AG04450 (cell line): ENCODE data around the gene INPP5D. TPM values are rescaled to one million over a fixed set of nuclear protein-coding genes. Genes with fewer than 3 reads are reported as not detected.
"Not testable (repeated sequence)": the region's sequence is repeated elsewhere in the genome, so short reads cannot be mapped to it uniquely, and the experiment has no call there.

ENCODE experiments used
- CTCF ChIA-PET: fragments of 300-600, 350-600 bp; formaldehyde crosslinking; extraction: SDS; loops from one replicate; lab custom pipeline; 2022; ENCODE audit warnings: antibody characterized with exemption, inconsistent platforms; lab: Charles Lee
- POLR2A ChIA-PET: fragments of 350-600 bp; formaldehyde crosslinking; extraction: SDS; loops from one replicate; lab custom pipeline; 2021; ENCODE audit warnings: antibody characterized with exemption, inconsistent platforms; lab: Yijun Ruan, JAX
- DNase-seq: peaks from one replicate; pipeline ENCODE4 v3.0.0-alpha.2; 2011; ENCODE audit warnings: low read depth, low spot score
- H3K27ac ChIP-seq: one replicate; pipeline ENCODE4 v1.5.1; 2012; ENCODE audit warnings: low read depth, low read length, control low read depth
- H3K27me3 ChIP-seq: one replicate; pipeline ENCODE4 v1.6.0; 2012; ENCODE audit warnings: low read length; ENCODE audit not compliant: control insufficient read depth, insufficient read depth
- H3K4me3 ChIP-seq: 2 replicates; pipeline ENCODE4 v1.5.1; 2011; ENCODE audit warnings: mild to moderate bottlenecking, low read depth, low read length, control low read depth
- H3K9me3 ChIP-seq: 2 replicates; pipeline ENCODE4 v1.5.1; 2012; ENCODE audit warnings: low read length; ENCODE audit not compliant: control insufficient read depth, insufficient read depth
- CTCF ChIP-seq: IDR thresholded peaks from 2 replicates; pipeline ENCODE4 v1.5.1; 2011; ENCODE audit warnings: low read depth, low read length, control low read depth, inconsistent platforms
- polyA plus RNA-seq: library from polyadenylated mRNA; depleted of rRNA; stranded (reverse); fragments of >200 nt; gene quantifications from 2 replicates; pipeline ENCODE4 v1.2.3, GENCODE V29; 2011

Gene INPP5D
- polyA plus RNA-seq, 1 experiment = 0.43 TPM

GRCh38 chr2:233012301-233012971 lies 47.7 kb upstream of the INPP5D start:
- ChIA-PET CTCF (no interaction called here), POLR2A (no interaction called here)
- no peak overlapping the region for H3K27ac ChIP-seq
- H3K9me3 ChIP-seq = no peaks in the 10 kb centered on the region
- DNase-seq = no peak
- no peak overlapping the region for H3K4me3 ChIP-seq
- H3K27me3 ChIP-seq = peaks cover 13% of the 10 kb centered on the region
- TF ChIP-seq CTCF = no peak

- no peak within 1 kb of the TSS for H3K4me3 ChIP-seq
- ChIA-PET POLR2A (interaction anchor here (0.7 kb wide), 1 partner anchor 126 kb away, joined by 3 read pairs; no protein-coding TSS in a partner anchor), CTCF (no interaction called here)
- H3K27me3 ChIP-seq = peaks cover 10% of the 10 kb centered on the region
- TF ChIP-seq CTCF = no peak
- no peaks in the 10 kb centered on the region for H3K9me3 ChIP-seq
- no peak for DNase-seq
- no peak within 1 kb of the TSS for H3K27ac ChIP-seq
These were observed 47.1 kb upstream of the INPP5D start, which contains the start of gene NGEF for GRCh38 chr2:233013027-233013461. NGEF (minus strand) TSS chr2:233013256; CDS start chr2:232974890, 38,366 bp downstream.

- DNase-seq = no peak
- no peak for TF ChIP-seq CTCF
- Histone ChIP-seq H3K27me3 (peaks cover 5% of the 10 kb centered on the region), H3K9me3 (no peaks in the 10 kb centered on the region), H3K4me3 (no peak overlapping the region), H3K27ac (no peak overlapping the region)
- POLR2A ChIA-PET = interaction anchor here (0.7 kb wide), 1 partner anchor 127 kb away, joined by 3 read pairs; no protein-coding TSS in a partner anchor
- CTCF ChIA-PET = no interaction called here
These were observed 46.5 kb upstream of the INPP5D start for GRCh38 chr2:233013650-233014049.

GRCh38 chr2:233015019-233015645 lies 45.0 kb upstream of the INPP5D start:
- no peak overlapping the region for H3K27ac ChIP-seq
- ChIA-PET CTCF (no interaction called here), POLR2A (no interaction called here)
- no peak overlapping the region for H3K4me3 ChIP-seq
- peaks cover 5% of the 10 kb centered on the region for H3K27me3 ChIP-seq
- TF ChIP-seq CTCF = no peak
- no peaks in the 10 kb centered on the region for H3K9me3 ChIP-seq
- DNase-seq = no peak

- Histone ChIP-seq H3K27me3 (peaks cover 5% of the 10 kb centered on the region), H3K27ac (no peak overlapping the region), H3K4me3 (no peak overlapping the region), H3K9me3 (no peaks in the 10 kb centered on the region)
- no peak for DNase-seq
- CTCF ChIA-PET = interaction anchor here (1.5 kb wide), 1 partner anchor 11 kb away, joined by 4 read pairs; no protein-coding TSS in a partner anchor
- POLR2A ChIA-PET = no interaction called here
- TF ChIP-seq CTCF = no peak
These were observed 42.2 kb upstream of the INPP5D start for GRCh38 chr2:233017947-233018346.

- H3K27ac ChIP-seq, CTCF ChIA-PET, DNase-seq, H3K27me3 ChIP-seq, POLR2A ChIA-PET, H3K4me3 ChIP-seq, H3K9me3 ChIP-seq: not testable (repeated sequence)
These were observed 40.5 kb upstream of the INPP5D start for GRCh38 chr2:233019610-233020009.
